ENCODE measurements around the gene SCO1. TPM values are rescaled to one million over a fixed set of nuclear protein-coding genes. Genes with fewer than 3 reads are reported as not detected.

The SCO1 gene
- total RNA-seq = 10 to 100 TPM; 34.0 to 37.6 TPM

DNA sequence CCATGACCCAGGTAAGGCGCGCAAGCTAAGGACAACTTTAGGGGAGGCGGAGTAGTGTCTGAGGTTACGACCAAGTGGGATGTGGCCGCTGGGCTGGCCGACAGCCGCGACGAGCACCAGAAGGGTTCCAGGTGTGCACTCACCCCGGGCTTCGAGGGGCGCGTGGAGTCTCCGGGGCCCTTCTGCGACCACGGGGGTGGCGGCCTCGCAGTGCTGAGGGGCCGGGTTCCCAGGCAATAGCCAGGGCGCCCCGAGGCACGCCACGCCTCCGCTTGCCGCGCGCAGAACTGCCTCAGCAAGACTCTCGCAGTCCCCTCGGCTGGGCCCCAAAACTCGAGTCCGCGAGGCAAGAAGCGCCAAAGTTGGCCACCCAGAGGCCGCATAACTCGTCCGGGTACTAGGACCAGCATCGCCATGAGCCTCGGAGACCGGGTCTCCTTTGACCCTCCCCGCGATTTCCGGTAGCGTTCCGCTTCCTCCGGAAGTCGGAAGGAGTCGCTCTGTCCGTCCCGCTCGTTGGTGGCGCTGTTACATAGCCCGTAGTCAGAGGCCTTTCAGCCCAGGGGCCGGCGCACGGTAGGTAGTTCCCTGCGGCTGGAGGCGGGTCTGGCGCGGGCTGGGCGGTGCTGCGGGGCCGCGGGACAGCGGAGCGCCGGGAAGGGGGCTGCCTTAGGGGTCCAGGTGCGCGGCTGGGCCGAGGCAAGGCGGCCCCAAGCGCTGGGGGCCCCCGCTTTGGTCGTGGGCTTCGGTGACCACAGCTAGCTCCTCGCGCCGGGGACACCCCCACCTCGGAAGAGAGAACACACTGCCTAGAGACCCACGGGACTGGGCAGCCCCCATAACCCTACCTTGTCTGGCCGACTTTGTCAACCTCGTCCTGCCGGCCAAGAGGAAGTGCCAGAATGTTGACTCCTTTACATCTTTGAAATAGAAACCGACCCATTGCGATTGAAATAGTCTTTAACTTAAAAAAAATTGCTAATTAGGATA, at the start of gene SCO1, which contains the start of gene ADPRM:
Gene SCO1, minus strand, starts transcription at position 442 of the 990 bp plus-strand sequence. Its CDS starts 26 bp downstream, at position 416.
Gene ADPRM, plus strand, starts transcription at position 503 of the 990 bp plus-strand sequence. CDS start 7,333 bp downstream, outside the sequence.
- CTCF ChIA-PET = no interaction called here
- DNase-seq = peak; percentile 93
- H3K27me3 Mint-ChIP-seq (ENCODE audit: low read depth) = no peaks in the 10 kb centered on the region
- intact Hi-C loops (cut with micrococcal nuclease) = loop anchor here (1.0 to 2.0 kb wide), 3 partner anchors 32 to 148 kb away; no protein-coding TSS in a partner anchor
- no peaks in the 10 kb centered on the region for H3K9me3 Mint-ChIP-seq
- H3K4me1 Mint-ChIP-seq (ENCODE audit: low read depth) = peaks cover 59% of the 10 kb centered on the region
- peak within 1 kb of the TSS; percentile 93 for H3K4me3 Mint-ChIP-seq
- H3K36me3 Mint-ChIP-seq (ENCODE audit: low read depth) = peaks cover 29% of the 10 kb centered on the region
- peak within 1 kb of the TSS; percentile 97 for H3K27ac Mint-ChIP-seq

DNA sequence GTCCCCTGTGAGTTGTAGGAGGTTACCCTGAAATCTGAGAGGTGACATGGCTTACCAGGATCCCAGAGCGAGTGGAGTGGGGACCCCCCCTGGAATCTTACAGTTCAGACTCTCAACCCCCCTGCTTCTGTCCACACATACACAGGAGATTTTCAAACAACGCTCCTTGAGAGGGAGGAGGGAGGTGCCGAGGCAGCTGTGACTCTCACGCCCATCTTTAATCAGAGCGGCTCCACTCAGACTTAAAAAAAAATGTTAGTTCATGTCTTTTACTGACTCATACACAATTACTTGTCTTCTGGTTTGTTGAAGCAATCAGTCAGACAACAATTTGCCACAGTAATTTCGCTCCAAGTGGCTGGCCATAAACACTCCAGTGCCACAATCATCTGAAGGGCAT, 47.9 kb upstream of the SCO1 start:
- CTCF ChIA-PET = interaction anchor here (4.5 kb wide), 1 partner anchor 8 kb away, joined by 16 read pairs; no protein-coding TSS in a partner anchor
- Mint-ChIP-seq H3K27me3 (ENCODE audit: low read depth) (no peaks in the 10 kb centered on the region), H3K9me3 (no peaks in the 10 kb centered on the region), H3K27ac (no peak overlapping the region), H3K4me1 (ENCODE audit: low read depth) (peaks cover 14% of the 10 kb centered on the region), H3K36me3 (ENCODE audit: low read depth) (no peaks in the 10 kb centered on the region), H3K4me3 (no peak overlapping the region)
- DNase-seq = no peak
- intact Hi-C loops (cut with micrococcal nuclease) = loop anchor here (2.0 kb wide), 1 partner anchor 100 kb away; no protein-coding TSS in a partner anchor

DNA sequence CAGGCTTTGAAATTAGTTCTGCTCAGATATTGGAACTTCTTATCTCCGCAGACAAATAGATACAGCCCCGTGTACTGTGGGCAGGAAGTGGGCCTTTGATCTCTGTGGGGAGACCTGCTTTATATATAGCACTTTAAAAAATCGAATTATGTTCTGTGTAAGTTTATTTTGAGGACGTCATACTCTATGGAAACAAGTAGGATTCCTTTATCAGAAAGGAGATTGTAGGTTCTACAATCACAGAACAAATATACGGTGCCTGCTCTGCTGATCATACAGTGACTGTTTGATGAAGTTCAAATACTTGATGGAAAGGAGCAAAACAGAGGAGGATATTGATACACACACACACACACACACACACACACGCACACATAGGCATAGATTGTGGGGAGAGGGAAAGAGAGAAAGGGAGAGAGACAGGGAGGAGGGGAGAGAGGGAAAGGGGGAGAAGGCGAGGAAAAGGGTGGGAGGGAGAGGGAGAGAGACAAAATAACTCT, 47.2 kb upstream of the SCO1 start:
- CTCF ChIA-PET = interaction anchor here (0.6 kb wide), 1 partner anchor 500 kb away, joined by 3 read pairs; no protein-coding TSS in a partner anchor
- Mint-ChIP-seq H3K27me3 (ENCODE audit: low read depth) (no peaks in the 10 kb centered on the region), H3K4me3 (no peak overlapping the region), H3K36me3 (ENCODE audit: low read depth) (no peaks in the 10 kb centered on the region), H3K4me1 (ENCODE audit: low read depth) (peaks cover 14% of the 10 kb centered on the region), H3K27ac (no peak overlapping the region), H3K9me3 (no peaks in the 10 kb centered on the region)
- no peak for DNase-seq
- intact Hi-C loops (cut with micrococcal nuclease) = loop anchor here (2.0 kb wide), 1 partner anchor 100 kb away; no protein-coding TSS in a partner anchor

DNA sequence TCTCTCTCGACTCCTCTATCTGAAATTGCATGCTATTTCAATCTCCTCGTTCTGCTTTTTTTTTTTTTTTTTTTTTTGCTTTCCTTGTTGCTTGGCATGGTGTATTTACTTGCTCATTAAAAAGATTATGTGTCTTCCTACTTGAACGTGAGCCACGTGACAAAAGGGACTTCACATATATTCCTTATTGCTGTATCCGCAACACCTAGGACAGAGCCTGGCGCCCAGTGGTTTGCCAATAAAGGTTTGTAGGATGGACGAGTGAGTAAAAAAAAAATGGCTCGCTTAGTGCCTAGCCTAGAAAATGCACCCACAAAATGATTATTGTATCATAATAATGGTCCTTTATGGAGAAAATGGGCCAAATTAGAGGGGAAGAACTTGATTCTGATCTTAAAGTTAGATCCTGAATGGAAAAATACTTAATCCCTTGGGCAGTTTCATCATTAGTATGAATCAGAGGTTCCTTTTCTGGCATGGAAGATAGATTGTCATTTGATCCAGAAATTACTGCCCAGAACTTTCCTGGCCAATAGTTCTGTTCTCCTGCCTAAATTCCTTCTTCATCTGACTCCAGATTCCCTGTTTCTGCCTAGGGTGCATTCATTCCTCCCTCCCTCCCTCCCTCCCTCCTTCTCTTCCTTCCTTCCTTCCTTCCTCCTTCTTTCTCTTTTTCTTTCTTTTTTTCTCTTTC, 46.1 kb upstream of the SCO1 start:
- DNase-seq = no peak
- Mint-ChIP-seq H3K9me3 (no peaks in the 10 kb centered on the region), H3K36me3 (ENCODE audit: low read depth) (no peaks in the 10 kb centered on the region), H3K4me3 (no peak overlapping the region), H3K4me1 (ENCODE audit: low read depth) (peaks cover 18% of the 10 kb centered on the region), H3K27ac (no peak overlapping the region), H3K27me3 (ENCODE audit: low read depth) (no peaks in the 10 kb centered on the region)
- intact Hi-C loops (cut with micrococcal nuclease) = loop anchor here (2.0 kb wide), 1 partner anchor 101 kb away; no protein-coding TSS in a partner anchor
- CTCF ChIA-PET = interaction anchor here (0.6 kb wide), 2 partner anchors 107 to 499 kb away, joined by 3 read pairs; no protein-coding TSS in a partner anchor

DNA sequence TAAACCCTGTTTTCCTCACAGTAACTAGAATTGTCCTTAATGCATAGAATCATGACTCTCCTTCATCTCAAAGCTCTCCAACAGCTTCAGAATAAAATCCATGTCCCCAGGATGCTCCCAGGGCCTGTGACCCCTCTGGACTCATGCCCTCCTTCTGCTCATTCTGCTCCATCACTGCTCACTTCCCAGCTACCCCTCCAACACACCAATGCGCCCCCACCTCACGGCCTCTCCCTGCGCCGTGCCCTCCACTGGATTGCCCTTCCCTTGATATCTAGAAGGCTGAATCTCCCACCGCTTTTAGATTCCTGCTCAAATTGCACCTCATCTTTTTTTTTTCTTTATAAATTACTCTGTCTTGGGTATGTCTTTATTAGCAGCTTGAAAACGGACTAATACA, 45.1 kb upstream of the SCO1 start:
- Mint-ChIP-seq H3K36me3 (ENCODE audit: low read depth) (no peaks in the 10 kb centered on the region), H3K27me3 (ENCODE audit: low read depth) (no peaks in the 10 kb centered on the region), H3K4me3 (no peak overlapping the region), H3K9me3 (no peaks in the 10 kb centered on the region), H3K4me1 (ENCODE audit: low read depth) (peaks cover 25% of the 10 kb centered on the region), H3K27ac (no peak overlapping the region)
- DNase-seq = no peak
- CTCF ChIA-PET = interaction anchor here (0.8 kb wide), 1 partner anchor 10 kb away, joined by 4 read pairs; no protein-coding TSS in a partner anchor
- intact Hi-C loops (cut with micrococcal nuclease) = no loop called here

DNA sequence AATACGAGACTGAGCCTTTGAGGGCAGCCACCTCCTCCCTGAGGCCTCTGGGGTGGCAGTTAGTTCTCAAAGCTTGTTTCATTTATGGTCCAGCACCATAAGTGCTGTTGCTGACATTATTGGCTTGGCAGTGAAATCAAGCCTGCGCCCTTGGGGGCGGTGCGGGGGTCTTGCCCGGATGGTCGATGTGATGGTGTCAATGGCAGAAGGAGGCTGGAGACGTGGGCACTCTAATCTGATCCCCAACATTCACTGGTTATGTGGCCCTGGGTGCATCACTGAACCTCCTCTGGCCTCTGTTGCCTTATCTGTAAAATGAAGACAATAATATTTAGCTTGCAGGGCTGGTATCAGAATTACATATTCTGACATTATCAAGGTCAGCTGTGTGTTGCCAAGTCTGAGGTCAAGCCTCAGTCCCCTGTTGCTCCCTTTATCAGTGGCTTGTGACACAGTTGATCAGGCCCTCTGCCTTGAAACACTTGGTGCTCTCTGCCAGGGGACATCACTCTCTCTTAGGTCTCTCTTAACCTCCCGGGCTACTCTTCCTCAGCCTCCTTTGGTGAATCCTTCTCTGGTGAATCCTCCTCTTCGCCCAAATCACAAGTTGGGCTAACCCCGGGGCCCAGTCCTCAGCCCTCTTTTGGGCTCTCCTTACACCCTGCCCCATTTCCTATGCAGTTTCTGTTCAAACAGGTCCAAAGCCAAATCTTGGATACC, 44.2 kb upstream of the SCO1 start:
- Mint-ChIP-seq H3K27ac (no peak overlapping the region), H3K27me3 (ENCODE audit: low read depth) (no peaks in the 10 kb centered on the region), H3K36me3 (ENCODE audit: low read depth) (no peaks in the 10 kb centered on the region), H3K9me3 (no peaks in the 10 kb centered on the region), H3K4me3 (no peak overlapping the region), H3K4me1 (ENCODE audit: low read depth) (peaks cover 32% of the 10 kb centered on the region)
- intact Hi-C loops (cut with micrococcal nuclease) = no loop called here
- CTCF ChIA-PET = interaction anchor here (0.6 to 0.8 kb wide), 3 partner anchors 11 to 107 kb away, joined by 3 to 4 read pairs (median 3); no protein-coding TSS in a partner anchor
- no peak for DNase-seq

DNA sequence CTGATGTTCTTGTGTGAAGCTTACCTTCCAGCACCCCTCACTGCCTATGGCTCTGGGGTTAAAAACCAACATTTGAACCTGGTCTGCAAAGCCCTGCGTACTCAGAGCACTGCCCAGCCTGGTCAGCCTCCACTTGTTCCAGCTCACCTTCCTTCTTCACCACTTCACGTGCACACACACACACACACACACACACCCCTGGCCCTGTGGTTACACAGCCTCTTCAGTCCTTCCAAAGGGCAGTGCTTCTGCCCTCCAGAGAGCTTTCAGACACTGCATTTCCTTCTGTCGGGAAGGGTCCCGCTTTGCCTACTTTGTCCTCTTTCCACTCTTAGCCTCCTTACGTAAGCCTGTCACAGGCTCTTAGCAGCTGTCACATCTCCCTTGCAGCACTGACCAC, 42.1 kb upstream of the SCO1 start:
- H3K36me3 Mint-ChIP-seq (ENCODE audit: low read depth) = no peaks in the 10 kb centered on the region
- intact Hi-C loops (cut with micrococcal nuclease) = loop anchor here (10.0 kb wide), 1 partner anchor 1255 kb away; the partner anchor contains the start of gene ZNF18
- H3K27me3 Mint-ChIP-seq (ENCODE audit: low read depth) = no peaks in the 10 kb centered on the region
- CTCF ChIA-PET = interaction anchor here (0.5 kb wide), 1 partner anchor 101 kb away, joined by 3 read pairs; no protein-coding TSS in a partner anchor
- no peak for DNase-seq
- no peak overlapping the region for H3K4me3 Mint-ChIP-seq
- no peaks in the 10 kb centered on the region for H3K9me3 Mint-ChIP-seq
- H3K27ac Mint-ChIP-seq = no peak overlapping the region
- peaks cover 23% of the 10 kb centered on the region for H3K4me1 Mint-ChIP-seq (ENCODE audit: low read depth)

DNA sequence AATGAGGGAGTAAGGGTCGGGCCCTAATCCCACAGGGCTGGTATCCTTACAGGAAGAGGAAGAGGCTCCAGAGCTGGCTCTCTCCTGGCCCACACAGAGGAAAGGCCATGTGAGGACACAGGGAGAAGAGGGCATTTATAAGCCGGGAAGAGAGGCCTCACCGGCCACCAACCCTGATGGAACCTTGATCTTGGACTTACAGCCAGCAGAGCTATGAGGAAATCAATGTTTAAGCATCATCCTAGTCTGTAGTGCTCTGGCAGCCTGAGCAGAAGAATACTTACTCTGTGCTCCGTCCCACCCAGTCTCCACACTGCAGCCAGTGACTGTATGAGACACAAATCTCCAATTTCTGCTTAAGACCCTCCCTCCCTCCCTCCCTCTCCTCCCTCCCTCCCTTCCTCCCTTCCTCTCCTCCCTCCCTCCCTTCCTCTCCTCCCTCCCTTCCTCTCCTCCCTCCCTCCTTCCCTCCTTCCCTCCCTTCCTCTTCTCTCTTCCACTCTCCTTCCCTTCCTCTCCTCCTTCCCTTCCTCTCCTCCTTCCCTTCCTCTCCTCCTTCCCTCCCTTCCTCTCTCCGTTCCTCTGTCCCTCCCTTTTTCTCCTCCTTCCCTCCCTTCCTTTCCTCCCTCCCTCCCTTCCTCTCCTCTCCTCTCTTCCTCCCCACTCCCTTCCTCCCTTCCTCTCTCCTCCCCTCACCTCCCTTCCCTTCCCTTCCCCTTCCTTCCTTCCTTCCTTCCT, 41.4 kb upstream of the SCO1 start:
- CTCF ChIA-PET = interaction anchor here (2.8 kb wide), 1 partner anchor 106 kb away, joined by 34 read pairs; no protein-coding TSS in a partner anchor
- H3K4me1 Mint-ChIP-seq (ENCODE audit: low read depth) = peaks cover 20% of the 10 kb centered on the region

DNA sequence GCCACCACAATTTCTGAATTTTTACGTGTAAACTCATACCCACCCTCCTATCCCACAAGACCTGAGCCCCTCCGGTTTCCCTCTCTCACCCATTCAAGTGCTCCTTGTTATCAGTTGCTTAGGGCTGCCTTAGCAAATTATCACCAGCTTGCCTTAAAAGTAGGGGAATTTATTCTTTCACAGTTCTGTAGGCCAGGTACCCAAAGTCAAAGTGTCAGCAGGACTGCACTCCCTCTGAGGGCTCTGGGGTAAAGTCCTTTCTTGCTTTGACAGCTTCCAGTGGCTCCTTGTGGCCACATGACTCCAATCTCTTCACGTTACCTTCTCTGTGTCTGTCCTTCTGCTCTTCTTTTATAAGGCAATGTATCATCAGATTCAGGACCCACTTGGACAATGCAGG, 40.4 kb upstream of the SCO1 start:
- Mint-ChIP-seq H3K36me3 (ENCODE audit: low read depth) (no peaks in the 10 kb centered on the region), H3K27ac (no peak overlapping the region), H3K9me3 (no peaks in the 10 kb centered on the region), H3K4me1 (ENCODE audit: low read depth) (peaks cover 20% of the 10 kb centered on the region), H3K4me3 (no peak overlapping the region), H3K27me3 (ENCODE audit: low read depth) (no peaks in the 10 kb centered on the region)
- CTCF ChIA-PET = interaction anchor here (0.6 to 2.8 kb wide), 15 partner anchors 10 to 1436 kb away, joined by 3 to 34 read pairs (median 4); no protein-coding TSS in a partner anchor
- intact Hi-C loops (cut with micrococcal nuclease) = loop anchor here (1.0 to 10.0 kb wide), 2 partner anchors 108 to 1257 kb away; partner anchors contain the start of gene ZNF18
- DNase-seq = no peak

More for the DNA sequence above, 41.4 kb upstream of the SCO1 start:
- H3K9me3 Mint-ChIP-seq = no peaks in the 10 kb centered on the region
- H3K4me3 Mint-ChIP-seq = no peak overlapping the region
- no peaks in the 10 kb centered on the region for H3K36me3 Mint-ChIP-seq (ENCODE audit: low read depth)
- no peak overlapping the region for H3K27ac Mint-ChIP-seq
- no peaks in the 10 kb centered on the region for H3K27me3 Mint-ChIP-seq (ENCODE audit: low read depth)
- intact Hi-C loops (cut with micrococcal nuclease) = loop anchor here (10.0 kb wide), 1 partner anchor 1256 kb away; the partner anchor contains the start of gene ZNF18
- no peak for DNase-seq

DNA sequence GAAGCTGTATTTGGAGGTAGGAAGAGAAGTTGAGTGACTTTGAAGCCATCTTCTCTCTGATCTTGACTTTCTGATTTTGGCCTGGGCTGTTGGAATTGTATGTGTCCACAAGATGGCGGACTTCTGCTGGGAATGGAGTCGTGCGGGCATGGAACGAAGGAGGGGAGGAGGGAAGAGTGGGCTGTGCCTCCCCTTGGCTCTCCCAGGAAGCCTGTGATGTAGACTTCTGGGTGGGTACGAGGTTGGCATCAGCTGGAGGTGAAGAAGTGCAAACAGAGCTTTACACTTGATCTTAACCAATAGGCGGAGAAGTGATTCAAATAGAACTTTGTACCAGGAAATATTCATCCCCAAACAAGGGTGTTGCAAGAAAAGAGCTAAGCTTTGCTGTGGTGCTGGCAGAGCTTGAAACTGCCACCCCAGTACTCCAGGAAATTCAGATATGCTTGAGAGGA, 39.9 kb upstream of the SCO1 start:
- peak; percentile 58 for DNase-seq
- Mint-ChIP-seq H3K9me3 (no peaks in the 10 kb centered on the region), H3K4me3 (no peak overlapping the region), H3K27me3 (ENCODE audit: low read depth) (no peaks in the 10 kb centered on the region), H3K27ac (no peak overlapping the region), H3K4me1 (ENCODE audit: low read depth) (peaks cover 20% of the 10 kb centered on the region), H3K36me3 (ENCODE audit: low read depth) (no peaks in the 10 kb centered on the region)
- intact Hi-C loops (cut with micrococcal nuclease) = loop anchor here (1.0 to 10.0 kb wide), 2 partner anchors 108 to 1258 kb away; partner anchors contain the start of gene ZNF18
- CTCF ChIA-PET = interaction anchor here (0.6 to 2.8 kb wide), 24 partner anchors 10 to 1437 kb away, joined by 3 to 34 read pairs (median 3); no protein-coding TSS in a partner anchor
